SU-DHL-6 (cell line): ENCODE measurements around the gene PRDX4.

Experiments used
- H2AFZ ChIP-seq: fragments of 200-600 bp; sonication (generic); 2 replicates; pipeline ENCODE4 v1.6.1; 2014; ENCODE audit warnings: low read depth, mild to moderate bottlenecking, moderate library complexity, mixed read lengths, antibody characterized with exemption, low read length; ENCODE audit not compliant: severe bottlenecking
- H3F3A ChIP-seq: fragments of 200-600 bp; shearing (Covaris generic); 2 replicates; pipeline ENCODE4 v1.6.0; 2016; ENCODE audit warnings: antibody characterized with exemption, mild to moderate bottlenecking; ENCODE audit not compliant: insufficient read depth
- H3K27ac ChIP-seq: fragments of 200-600 bp; sonication (generic); 2 replicates; pipeline ENCODE4 v1.5.1; 2016; ENCODE audit warnings: low read depth, mild to moderate bottlenecking, low read length, moderate library complexity, mixed read lengths
- H3K27me3 ChIP-seq: fragments of 200-600 bp; sonication (generic), shearing (Covaris generic); 2 replicates; pipeline ENCODE4 v1.6.0; 2014; ENCODE audit warnings: mild to moderate bottlenecking, low read length
- H3K36me3 ChIP-seq: fragments of 200-600 bp; sonication (generic); 2 replicates; pipeline ENCODE4 v1.6.1; 2014; ENCODE audit warnings: mild to moderate bottlenecking, low read length, mixed read lengths
- H3K4me2 ChIP-seq: fragments of 300-600, 200-600 bp; shearing (Covaris generic), sonication (generic); 2 replicates; pipeline ENCODE4 v1.6.0; 2014; ENCODE audit warnings: low read length, low read depth, mild to moderate bottlenecking; ENCODE audit not compliant: poor library complexity, severe bottlenecking
- H3K4me3 ChIP-seq: fragments of 200-600 bp; sonication (generic); 2 replicates; pipeline ENCODE4 v1.5.1; 2014; ENCODE audit warnings: antibody characterized with exemption, low read length, mild to moderate bottlenecking, mixed read lengths; ENCODE audit not compliant: insufficient read depth, poor library complexity, severe bottlenecking
- H3K79me2 ChIP-seq: fragments of 200-600 bp; sonication (generic); 2 replicates; pipeline ENCODE4 v1.6.1; 2014; ENCODE audit warnings: mild to moderate bottlenecking, low read length, moderate library complexity; ENCODE audit not compliant: insufficient read depth
- H3K9ac ChIP-seq: fragments of 200-600 bp; sonication (generic); 2 replicates; pipeline ENCODE4 v1.7.0; 2014; ENCODE audit warnings: mild to moderate bottlenecking, low read length
- H3K9me2 ChIP-seq: fragments of 200-600 bp; sonication (generic); replicated peaks from 2 replicates; pipeline ENCODE4 v1.6.1; 2014; ENCODE audit warnings: low read length; ENCODE audit not compliant: insufficient read depth
- H3K9me3 ChIP-seq: fragments of 200-600 bp; sonication (generic); 2 replicates; pipeline ENCODE4 v1.6.1; 2014; ENCODE audit warnings: low read length, mixed read lengths; ENCODE audit not compliant: insufficient read depth
- H4K20me1 ChIP-seq: fragments of 200-600 bp; sonication (generic); 2 replicates; pipeline ENCODE4 v1.6.1; 2014; ENCODE audit warnings: low read depth, mild to moderate bottlenecking, antibody characterized with exemption, low read length, moderate library complexity, mixed read lengths
- CTCF ChIP-seq: fragments of 200-600 bp; sonication (generic); IDR thresholded peaks from one replicate; pipeline ENCODE4 v1.5.1; 2017; ENCODE audit warnings: antibody characterized with exemption, mild to moderate bottlenecking, low read length, moderate library complexity; ENCODE audit not compliant: insufficient read depth, poor library complexity, severe bottlenecking
- EZH2phosphoT487 ChIP-seq: fragments of 200-600 bp; sonication (generic), shearing (Covaris generic); conservative IDR thresholded peaks from 2 replicates; pipeline ENCODE4 v1.6.1; 2018; ENCODE audit warnings: mild to moderate bottlenecking, antibody characterized with exemption, low read length, moderate library complexity, mixed read lengths

Gene PRDX4

GRCh38 chrX:23662187-23662586, 5.1 kb upstream of the PRDX4 start:
- no peaks in the 10 kb centered on the region for H3F3A ChIP-seq
- no peak for TF ChIP-seq CTCF
- TF ChIP-seq EZH2phosphoT487: no peak
- H3K27ac ChIP-seq: no peak overlapping the region
- H3K4me3 ChIP-seq: no peak overlapping the region
- H3K9me2 ChIP-seq: no peaks in the 10 kb centered on the region
- no peaks in the 10 kb centered on the region for H3K27me3 ChIP-seq
- H3K9ac ChIP-seq: no peak overlapping the region
- no peaks in the 10 kb centered on the region for H3K9me3 ChIP-seq
- H2AFZ ChIP-seq: no peak overlapping the region
- H3K79me2 ChIP-seq: no peaks in the 10 kb centered on the region
- H4K20me1 ChIP-seq: no peaks in the 10 kb centered on the region
- H3K4me2 ChIP-seq: no peak overlapping the region
- no peaks in the 10 kb centered on the region for H3K36me3 ChIP-seq

- TF ChIP-seq CTCF (no peak), EZH2phosphoT487 (no peak)
- no peak overlapping the region for H3K4me2 ChIP-seq
- no peak overlapping the region for H3K4me3 ChIP-seq
- H3K9ac ChIP-seq: no peak overlapping the region
- no peaks in the 10 kb centered on the region for H3K9me3 ChIP-seq
- no peaks in the 10 kb centered on the region for H3K36me3 ChIP-seq
- H4K20me1 ChIP-seq: no peaks in the 10 kb centered on the region
- H2AFZ ChIP-seq: no peak overlapping the region
- no peak overlapping the region for H3K27ac ChIP-seq
- no peaks in the 10 kb centered on the region for H3K27me3 ChIP-seq
- peaks cover 4% of the 10 kb centered on the region for H3K79me2 ChIP-seq
- no peaks in the 10 kb centered on the region for H3F3A ChIP-seq
- H3K9me2 ChIP-seq: no peaks in the 10 kb centered on the region
Observed at GRCh38 chrX:23662853-23663252, 4.4 kb upstream of the PRDX4 start.

GRCh38 chrX:23664496-23664895, 2.8 kb upstream of the PRDX4 start:
- Histone ChIP-seq H3K4me3 (no peak overlapping the region), H3F3A (no peaks in the 10 kb centered on the region), H3K9me3 (no peaks in the 10 kb centered on the region), H3K4me2 (no peak overlapping the region), H3K79me2 (peaks cover 20% of the 10 kb centered on the region), H3K36me3 (no peaks in the 10 kb centered on the region), H3K27ac (no peak overlapping the region), H3K9ac (no peak overlapping the region), H4K20me1 (no peaks in the 10 kb centered on the region), H2AFZ (no peak overlapping the region), H3K9me2 (no peaks in the 10 kb centered on the region), H3K27me3 (no peaks in the 10 kb centered on the region)
- no peak for TF ChIP-seq EZH2phosphoT487
- TF ChIP-seq CTCF: no peak
